Astrocyte of the spinal cord (primary cell): Measurements from ENCODE around the gene XPNPEP1.

Experiments
- DNase-seq: peaks from one replicate; pipeline ENCODE4 v3.0.0; 2011; ENCODE audit warnings: low read depth, low spot score
- H3K4me3 ChIP-seq: 2 replicates; pipeline ENCODE4 v1.5.1; 2011; ENCODE audit warnings: low read depth, mild to moderate bottlenecking, low read length, moderate library complexity
- CTCF ChIP-seq: IDR thresholded peaks from 2 replicates; pipeline ENCODE4 v1.5.1; 2012; ENCODE audit warnings: low read depth, mild to moderate bottlenecking, low read length, inconsistent platforms
- in situ Hi-C: cut with HindIII; loops from 2 replicates; pipeline ENCODE4 v1.10.0; 2017; ENCODE audit warnings: low sequenced_read_pairs

The XPNPEP1 gene

GRCh38 chr10:109823196-109823595 is 100.1 kb downstream of the XPNPEP1 start:
- TF ChIP-seq CTCF, result no peak
- no peak for DNase-seq
- H3K4me3 ChIP-seq, result no peak overlapping the region
- in situ Hi-C loops, result no loop called here

GRCh38 chr10:109821672-109822071 is 101.6 kb downstream of the XPNPEP1 start:
- in situ Hi-C loops, result no loop called here
- H3K4me3 ChIP-seq, result no peak overlapping the region
- no peak for TF ChIP-seq CTCF
- no peak for DNase-seq

- in situ Hi-C loops, result no loop called here
- TF ChIP-seq CTCF, result no peak
- DNase-seq, result no peak
These were observed 102.5 kb downstream of the XPNPEP1 start for GRCh38 chr10:109820620-109821405.

GRCh38 chr10:109819807-109820206 is 103.5 kb downstream of the XPNPEP1 start:
- in situ Hi-C loops, result no loop called here
- no peak for DNase-seq
- H3K4me3 ChIP-seq, result no peak overlapping the region
- TF ChIP-seq CTCF, result no peak

More at GRCh38 chr10:109820620-109821405, 102.5 kb downstream of the XPNPEP1 start:
- H3K4me3 ChIP-seq, result no peak overlapping the region
